Astrocyte of the cerebellum (primary cell): ENCODE measurements around the gene CLMP.
"Not testable (repeated sequence)": the region's sequence is repeated elsewhere in the genome, so short reads cannot be mapped to it uniquely, and the experiment has no call there.

Experiments
- DNase-seq: peaks from one replicate; pipeline ENCODE4 v3.0.0-alpha.2; 2011; ENCODE audit warnings: low read depth
- H3K4me3 ChIP-seq: 2 replicates; pipeline ENCODE4 v1.5.1; 2011; ENCODE audit warnings: mild to moderate bottlenecking, low read depth, low read length, moderate library complexity
- CTCF ChIP-seq: IDR thresholded peaks from 2 replicates; pipeline ENCODE4 v1.5.1; 2012; ENCODE audit warnings: low read length, low read depth, moderate library complexity, mild to moderate bottlenecking; ENCODE audit errors: missing control alignments
- in situ Hi-C: cut with HindIII; loops from 2 replicates; pipeline ENCODE4 v1.10.0; 2017; ENCODE audit warnings: low sequenced_read_pairs

CLMP gene

GRCh38 chr11:123213307-123213771, 18.3 kb upstream of the CLMP start:
- no peak for TF ChIP-seq CTCF
- no peak overlapping the region for H3K4me3 ChIP-seq
- no peak for DNase-seq
- in situ Hi-C loops = no loop called here

DNA sequence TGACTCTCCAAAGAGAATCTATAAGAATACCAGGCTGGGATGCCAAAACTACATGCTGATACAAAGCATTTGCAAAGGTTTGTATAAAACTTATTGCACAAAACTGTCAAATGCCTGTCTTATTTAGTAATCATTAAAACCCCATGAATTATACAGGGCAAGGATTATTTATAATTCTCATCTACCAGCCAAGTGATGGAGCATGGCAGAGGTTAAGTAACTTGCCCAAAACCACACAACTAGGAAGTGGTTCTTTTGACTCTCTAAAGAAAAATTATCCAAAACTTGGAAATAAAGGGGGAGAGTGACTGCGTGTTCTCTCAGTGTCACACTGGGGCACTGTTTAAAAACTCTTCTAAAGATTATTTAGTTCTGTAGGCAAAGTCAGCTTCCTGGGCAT, 17.4 kb upstream of the CLMP start:
- in situ Hi-C loops = no loop called here
- H3K4me3 ChIP-seq = no peak overlapping the region
- no peak for DNase-seq
- no peak for TF ChIP-seq CTCF

- TF ChIP-seq CTCF = no peak
- H3K4me3 ChIP-seq = no peak overlapping the region
- DNase-seq = no peak
- in situ Hi-C loops = no loop called here
Measured at GRCh38 chr11:123211981-123212380, 16.9 kb upstream of the CLMP start.

GRCh38 chr11:123211149-123211852, 16.3 kb upstream of the CLMP start:
- no peak for TF ChIP-seq CTCF
- H3K4me3 ChIP-seq = no peak overlapping the region
- DNase-seq = no peak
- in situ Hi-C loops = no loop called here

DNA sequence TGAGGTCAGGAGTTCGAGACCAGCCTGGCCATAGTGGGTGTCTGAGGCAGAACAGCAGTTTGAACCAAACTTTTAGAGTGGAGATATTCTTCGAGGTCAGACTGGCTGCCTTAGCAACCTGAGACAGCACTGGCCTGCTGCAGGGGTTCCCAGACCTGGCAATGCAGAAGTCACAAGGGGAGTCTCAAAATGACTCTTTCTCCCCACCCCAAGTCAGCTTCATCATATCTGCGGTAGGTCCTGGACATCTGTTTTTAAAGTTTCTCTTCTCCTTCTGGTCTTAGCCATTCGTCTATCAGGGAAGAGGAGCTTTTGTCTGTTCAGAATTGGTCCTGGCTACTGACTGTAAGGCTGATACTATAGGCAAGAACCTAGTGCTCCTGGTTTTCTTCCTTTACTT, 14.5 kb upstream of the CLMP start:
- no peak for DNase-seq

GRCh38 chr11:123206791-123207434, 11.9 kb upstream of the CLMP start:
- no peak for TF ChIP-seq CTCF
- in situ Hi-C loops = no loop called here
- DNase-seq = no peak
- no peak overlapping the region for H3K4me3 ChIP-seq

More for the DNA sequence above, 14.5 kb upstream of the CLMP start:
- H3K4me3 ChIP-seq = no peak overlapping the region
- in situ Hi-C loops = no loop called here
- TF ChIP-seq CTCF = no peak

DNA sequence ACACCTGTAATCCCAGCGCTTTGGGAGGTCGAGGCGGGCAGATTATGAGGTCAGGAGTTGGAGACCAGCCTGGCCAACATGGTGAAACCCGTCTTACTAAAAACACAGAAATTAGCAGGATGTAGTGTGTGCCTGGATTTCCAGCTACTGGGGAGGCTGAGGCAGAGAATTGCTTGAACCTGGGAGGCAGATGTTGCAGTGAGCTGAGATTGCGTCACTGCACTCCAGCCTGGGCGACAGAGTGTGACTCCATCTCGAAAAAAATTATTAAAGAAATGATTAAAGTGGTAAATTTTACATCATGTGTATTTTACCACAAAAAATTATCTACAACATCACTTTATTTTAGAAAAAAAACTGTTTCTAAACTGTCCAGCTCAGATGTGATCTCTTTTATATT, 11.0 kb upstream of the CLMP start:
- DNase-seq, H3K4me3 ChIP-seq, in situ Hi-C loops: not testable (repeated sequence)
